HepG2 (cell line): ENCODE results near the gene GP1BA. TPM values are rescaled to one million over a fixed set of nuclear protein-coding genes. Genes with fewer than 3 reads are reported as not detected.

Experiments used
- ATAC-seq: fragments of 200-7000 bp; cut with Tn5 transposase; 3 replicates; pipeline ENCODE4 v1.9.1; 2020; ENCODE audit warnings: mild to moderate bottlenecking, moderate library complexity
- BruUV-seq: library from RNA; stranded (reverse); fragments of 400-500 nt; replicated peaks from 2 replicates; lab custom pipeline; 2021; lab: Mats Ljungman, UMichigan
- CTCF ChIA-PET: fragments of 300-600 bp; formaldehyde crosslinking; extraction: SDS; loops from one replicate; lab custom pipeline; 2021; ENCODE audit warnings: low total read pairs, inconsistent platforms, low intra/inter-chr PET ratio; lab: Yijun Ruan, JAX
- POLR2A ChIA-PET: fragments of 350-600 bp; sonication (Branson Sonifier 250); formaldehyde crosslinking; loops from one replicate; lab custom pipeline; 2020; ENCODE audit warnings: antibody characterized with exemption, inconsistent platforms; lab: Yijun Ruan, JAX
- DNase-seq: peaks from one replicate; pipeline ENCODE4 v3.0.0-alpha.2; 2015; ENCODE audit warnings: low spot score
- FAIRE-seq: peaks from 3 replicates; lab custom pipeline; 2011; peaks lifted over from hg19 to GRCh38; lab: Jason Lieb, UNC
- H2AFZ ChIP-seq: one replicate; pipeline ENCODE4 v1.6.1; 2011; ENCODE audit warnings: low read length, inconsistent platforms
- H3K27ac ChIP-seq: fragments of 300-600 bp; 3 replicates; pipeline ENCODE4 v1.8.0; 2011; ENCODE audit warnings: mixed run types, mild to moderate bottlenecking, mixed read lengths, low read length, inconsistent platforms; ENCODE audit not compliant: insufficient read depth; ENCODE audit errors: extremely low read length
- H3K27me3 ChIP-seq, 2 experiments: fragments of 200-600 bp in 1 of 2; 2 replicates in 1 of 2; 3 replicates in 1 of 2; pipeline versions ENCODE4 v1.6.0 to v1.8.0; 2011; ENCODE audit warnings: low read length in 2 of 2, mild to moderate bottlenecking in 2 of 2, moderate library complexity in 2 of 2, inconsistent platforms in 1 of 2; ENCODE audit not compliant: insufficient read depth in 2 of 2, control insufficient read depth in 1 of 2
- H3K36me3 ChIP-seq, 2 experiments: fragments of 200-600 bp in 1 of 2; replicated peaks in 1 of 2; 2 replicates in 1 of 2; 3 replicates in 1 of 2; pipeline versions ENCODE4 v1.5.1 to v1.8.0; 2011; ENCODE audit warnings: low read length in 2 of 2, inconsistent platforms in 1 of 2; ENCODE audit not compliant: insufficient read depth in 2 of 2, control insufficient read depth in 1 of 2
- H3K4me1 ChIP-seq: 2 replicates; pipeline ENCODE4 v1.5.1; 2012; ENCODE audit warnings: low read length, inconsistent platforms; ENCODE audit not compliant: insufficient read depth
- H3K4me2 ChIP-seq: 2 replicates; pipeline ENCODE4 v1.6.0; 2011; ENCODE audit warnings: low read depth, low read length, inconsistent platforms
- H3K4me3 ChIP-seq, 3 experiments: fragments of 200-600 bp in 1 of 3; sonication (generic), shearing (Covaris generic) in 1 of 3; replicated peaks in 1 of 3; 2 replicates each; pipeline ENCODE4 v1.5.1; 2011 to 2016; ENCODE audit warnings: low read length in 3 of 3, inconsistent platforms in 2 of 3, low read depth in 2 of 3, mild to moderate bottlenecking in 2 of 3, control low read depth in 1 of 3, mixed read lengths in 1 of 3; ENCODE audit not compliant: insufficient read depth in 1 of 3
- H3K79me2 ChIP-seq: one replicate; pipeline ENCODE4 v1.6.1; 2011; ENCODE audit warnings: low read length, inconsistent platforms; ENCODE audit not compliant: insufficient read depth
- H3K9ac ChIP-seq: 2 replicates; pipeline ENCODE4 v1.6.0; 2011; ENCODE audit warnings: mild to moderate bottlenecking, low read depth, low read length, inconsistent platforms; ENCODE audit not compliant: insufficient read depth
- H3K9me3 ChIP-seq: 2 replicates; pipeline ENCODE4 v1.5.1; 2012; ENCODE audit warnings: mild to moderate bottlenecking, low read length
- H4K20me1 ChIP-seq: 2 replicates; pipeline ENCODE4 v1.6.0; 2011; ENCODE audit warnings: inconsistent platforms, mild to moderate bottlenecking, low read length, moderate library complexity; ENCODE audit not compliant: insufficient read depth
- AFF4 ChIP-seq: sonication (generic); formaldehyde crosslinking; IDR thresholded peaks from 2 replicates; pipeline ENCODE4 v1.4.0; 2020; ENCODE audit warnings: missing genetic modification reagents
- HINFP ChIP-seq: sonication (generic); formaldehyde crosslinking; IDR thresholded peaks from 2 replicates; pipeline ENCODE4 v1.4.0; 2020; ENCODE audit warnings: low read depth, mild to moderate bottlenecking, missing genetic modification reagents
- NCOA1 ChIP-seq: sonication (generic); formaldehyde crosslinking; IDR thresholded peaks from 2 replicates; pipeline ENCODE4 v1.9.0; 2021; ENCODE audit warnings: missing genetic modification reagents
- RBFOX2 ChIP-seq: fragments of 200-400 bp; formaldehyde crosslinking; IDR thresholded peaks from 2 replicates; pipeline ENCODE4 v1.6.1; 2017; ENCODE audit warnings: low read depth, mild to moderate bottlenecking, low read length
- ZNF20 ChIP-seq: sonication (generic); formaldehyde crosslinking; IDR thresholded peaks from 2 replicates; pipeline ENCODE4 v1.4.0; 2020; ENCODE audit warnings: mild to moderate bottlenecking, moderate library complexity, missing genetic modification reagents
- WGBS: methylation state at CpG from one replicate; pipeline ENCODE4 v1.1.6; 2017; ENCODE audit warnings: low lambda C conversion rate; 5-methylcytosine and 5-hydroxymethylcytosine counted together
- in situ Hi-C: cut with HindIII; loops from 2 replicates; pipeline ENCODE4 v1.10.0; 2017; ENCODE audit warnings: low pct_unique_long_range_greater_than_20kb; ENCODE audit not compliant: extremely low pct_ligation_motif_present
- intact Hi-C: fragments of 100-400 bp; cut with micrococcal nuclease; formaldehyde crosslinking; loops from one replicate; pipeline ENCODE4 v1.10.0; 2022; ENCODE audit not compliant: unreplicated experiment
- polyA plus RNA-seq, 8 experiments: library from polyadenylated mRNA; depleted of rRNA in 3 of 8; stranded (reverse) in 7 of 8; unstranded in 1 of 8; fragments of >200 nt; fragmentation: Illumina TruSeq in 4 of 8; extraction: Trizol in 4 of 8; gene quantifications; 2 replicates each; pipeline versions ENCODE4 v1.2.1 to v1.2.3, GENCODE V29; 2011 to 2016; ENCODE audit warnings: low read depth in 4 of 8, missing spikeins in 1 of 8, mixed read lengths in 1 of 8; ENCODE audit not compliant: insufficient read depth in 1 of 8
- total RNA-seq, 5 experiments: library from RNA; depleted of rRNA; stranded (reverse); fragments of >200 nt; fragmentation: Illumina TruSeq; extraction: Trizol; gene quantifications; 2 replicates each; pipeline ENCODE4 v1.2.3, GENCODE V29; 2016; ENCODE audit warnings: low read depth in 1 of 5

Gene GP1BA
- total and polyA plus RNA-seq, 2 of the 13 experiments (the other 11 are each of a cell fraction or from before 2014, with no cell fraction given), result not detected

GRCh38 chr17:4935650-4936049 is 3.6 kb downstream of the GP1BA start (continued):
- no peak for TF ChIP-seq AFF4 (CRISPR knock-in tag)
- TF ChIP-seq, all 625 proteins: peak for 2

GRCh38 chr17:4936436-4936835 is 4.4 kb downstream of the GP1BA start:
- CTCF ChIA-PET, result no interaction called here
- intact Hi-C loops, result no loop called here
- no peak for FAIRE-seq

More at GRCh38 chr17:4936436-4936835, 4.4 kb downstream of the GP1BA start:
- no peak overlapping the region for H3K4me2 ChIP-seq
- H2AFZ ChIP-seq, result no peak overlapping the region
- peaks cover 27% of the 10 kb centered on the region for H3K4me1 ChIP-seq
- no peaks in the 10 kb centered on the region for H4K20me1 ChIP-seq
- no peak overlapping the region for H3K9ac ChIP-seq
- no TSS peak for BruUV-seq
- no peak for ATAC-seq
- POLR2A ChIA-PET, result interaction anchor here (0.8 to 1.9 kb wide), 4 partner anchors 16 to 32 kb away, joined by 3 to 7 read pairs (median 6); partner anchors contain the start of gene SPAG7
- in situ Hi-C loops, result no loop called here
- H3K27me3 ChIP-seq, result no peaks in the 10 kb centered on the region; a peak in 1 of 5 replicates
- no peak overlapping the region for H3K4me3 ChIP-seq
- 96% methylated on average over 3 of the region's 3 CpGs for WGBS
- H3K36me3 ChIP-seq, result peaks cover 0 to 13% of the 10 kb centered on the region in 2 experiments; a peak in 3 of 5 replicates
- H3K9me3 ChIP-seq, result no peaks in the 10 kb centered on the region
- TF ChIP-seq NCOA1 (CRISPR knock-in tag), result no peak
- TF ChIP-seq RBFOX2, result 0 out of 2 replicates have a peak, but pooled peaks have one; percentile 20
- no peak for TF ChIP-seq HINFP (CRISPR knock-in tag)
- TF ChIP-seq ZNF20 (CRISPR knock-in tag), result no peak
- H3K79me2 ChIP-seq, result peaks cover 26% of the 10 kb centered on the region
- no peak for DNase-seq
- H3K27ac ChIP-seq, result no peak overlapping the region
